Activated CD8-positive, alpha-beta T cell treated with anti-CD3 and anti-CD28 coated beads for 36 hours (primary cell): ENCODE data around the gene TTPAL. TPM values are rescaled to one million over a fixed set of nuclear protein-coding genes. Genes with fewer than 3 reads are reported as not detected.
A peak's percentile ranks its signal among the peaks of the same experiment; 100 is the strongest.

ENCODE experiments used
- ATAC-seq: fragments of 200-7000 bp; cut with Tn5 transposase; one replicate; pipeline ENCODE4 v1.10.0; 2021; ENCODE audit warnings: mild to moderate bottlenecking, moderate library complexity
- CTCF ChIA-PET: fragments of 350-600 bp; sonication (Branson Sonifier 250); formaldehyde crosslinking; loops from one replicate; lab custom pipeline; 2021; ENCODE audit warnings: antibody characterized with exemption; lab: Charles Lee
- POLR2A ChIA-PET: fragments of 350-600 bp; sonication (Branson Sonifier 250); formaldehyde crosslinking; loops from one replicate; lab custom pipeline; 2021; ENCODE audit warnings: antibody characterized with exemption; lab: Charles Lee
- DNase-seq: peaks from one replicate; pipeline ENCODE4 v3.0.0-alpha.2; 2020
- H3K27ac Mint-ChIP-seq: one replicate; pipeline ENCODE4 v1.8.0; 2021; ENCODE audit warnings: mild to moderate bottlenecking, mixed read lengths
- H3K27me3 Mint-ChIP-seq: one replicate; pipeline ENCODE4 v1.8.0; 2021; ENCODE audit warnings: mixed read lengths
- H3K36me3 Mint-ChIP-seq: one replicate; pipeline ENCODE4 v1.8.0; 2021; ENCODE audit warnings: low read depth, mixed read lengths
- H3K4me1 Mint-ChIP-seq: one replicate; pipeline ENCODE4 v1.8.0; 2021; ENCODE audit warnings: low read depth, mixed read lengths
- H3K4me3 Mint-ChIP-seq: one replicate; pipeline ENCODE4 v1.8.0; 2021; ENCODE audit warnings: mild to moderate bottlenecking, moderate library complexity, mixed read lengths
- H3K9me3 Mint-ChIP-seq: one replicate; pipeline ENCODE4 v1.8.0; 2021; ENCODE audit warnings: mixed read lengths
- CTCF ChIP-seq: fragments of 200-600 bp; IDR thresholded peaks from one replicate; pipeline ENCODE4 v1.8.0; 2022; ENCODE audit warnings: antibody characterized with exemption, mild to moderate bottlenecking
- intact Hi-C: fragments of 100-400 bp; cut with micrococcal nuclease; formaldehyde crosslinking; loops from one replicate; pipeline ENCODE4 v1.10.0; 2022
- total RNA-seq, 2 experiments: library from RNA; stranded (reverse); gene quantifications; one replicate each; pipeline ENCODE4 v1.2.3, GENCODE V29; 2021

TTPAL gene
- total RNA-seq, 2 experiments from 2014 or later, result 15.2 to 19.5 TPM

GRCh38 chr20:44495802-44496481, 20.3 kb downstream of the TTPAL start:
- Mint-ChIP-seq H3K4me3 (no peak overlapping the region), H3K36me3 (peaks cover 54% of the 10 kb centered on the region), H3K27me3 (no peaks in the 10 kb centered on the region), H3K4me1 (peaks cover 48% of the 10 kb centered on the region), H3K9me3 (no peaks in the 10 kb centered on the region), H3K27ac (peak overlapping the region; percentile 85)
- TF ChIP-seq CTCF, result no peak
- CTCF ChIA-PET, result no interaction called here
- intact Hi-C loops, result no loop called here
- ATAC-seq (peak; percentile 88), DNase-seq (peak; percentile 13)
- POLR2A ChIA-PET, result interaction anchor here (0.7 to 1.9 kb wide), 4 partner anchors 9 to 26 kb away, joined by 4 to 7 read pairs (median 4); partner anchors contain the start of genes SERINC3 and TTPAL

DNA sequence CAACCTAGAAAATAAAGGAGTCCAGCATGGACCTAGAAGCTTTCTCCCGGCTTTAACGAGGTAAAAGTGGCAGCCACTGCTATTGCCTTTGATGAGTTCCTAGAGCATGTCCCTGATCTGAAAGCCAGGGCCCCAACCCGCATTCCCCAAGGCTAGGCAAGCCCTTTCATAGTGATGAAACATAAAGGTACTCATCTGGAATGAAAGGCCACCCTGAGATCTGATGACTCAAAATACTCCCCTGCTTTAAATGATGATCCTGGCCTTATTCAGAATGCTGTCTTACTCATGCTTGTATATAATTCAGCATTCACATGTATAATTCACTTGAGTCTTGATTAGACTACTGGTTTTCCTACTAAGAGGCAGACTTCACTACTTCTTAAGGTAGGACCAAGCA, 21.3 kb downstream of the TTPAL start:
- Mint-ChIP-seq H3K27ac (peak overlapping the region; percentile 58), H3K4me1 (peaks cover 39% of the 10 kb centered on the region), H3K36me3 (peaks cover 55% of the 10 kb centered on the region), H3K9me3 (no peaks in the 10 kb centered on the region), H3K27me3 (no peaks in the 10 kb centered on the region), H3K4me3 (no peak overlapping the region)
- DNase-seq, result peak; percentile 40
- CTCF ChIA-PET, result interaction anchor here (1.3 kb wide), 1 partner anchor 24 kb away, joined by 3 read pairs; no protein-coding TSS in a partner anchor
- no peak for TF ChIP-seq CTCF
- peak; percentile 46 for ATAC-seq
- intact Hi-C loops, result no loop called here
- POLR2A ChIA-PET, result interaction anchor here (1.1 kb wide), 1 partner anchor 21 kb away, joined by 4 read pairs; the partner anchor contains the start of gene TTPAL

- ATAC-seq, result no peak
- Mint-ChIP-seq H3K4me3 (no peak overlapping the region), H3K27ac (peak overlapping the region; percentile 16), H3K27me3 (no peaks in the 10 kb centered on the region), H3K36me3 (peaks cover 47% of the 10 kb centered on the region), H3K4me1 (peaks cover 35% of the 10 kb centered on the region), H3K9me3 (no peaks in the 10 kb centered on the region)
- ChIA-PET CTCF (interaction anchor here (1.3 to 2.6 kb wide), 2 partner anchors 12 to 23 kb away, joined by 3 to 7 read pairs; no protein-coding TSS in a partner anchor), POLR2A (no interaction called here)
- intact Hi-C loops, result no loop called here
- no peak for DNase-seq
- TF ChIP-seq CTCF, result no peak
Measured at GRCh38 chr20:44497761-44498160, 22.1 kb downstream of the TTPAL start.

GRCh38 chr20:44500221-44500620, 24.5 kb downstream of the TTPAL start:
- Mint-ChIP-seq H3K4me3 (no peak overlapping the region), H3K27me3 (no peaks in the 10 kb centered on the region), H3K4me1 (peaks cover 21% of the 10 kb centered on the region), H3K27ac (no peak overlapping the region), H3K36me3 (peaks cover 41% of the 10 kb centered on the region), H3K9me3 (no peaks in the 10 kb centered on the region)
- DNase-seq (no peak), ATAC-seq (no peak)
- intact Hi-C loops, result no loop called here
- TF ChIP-seq CTCF, result no peak
- CTCF ChIA-PET, result interaction anchor here (1.3 to 2.6 kb wide), 3 partner anchors 9 to 110 kb away, joined by 3 to 7 read pairs (median 3); no protein-coding TSS in a partner anchor
- POLR2A ChIA-PET, result interaction anchor here (0.8 to 1.5 kb wide), 3 partner anchors 10 to 25 kb away, joined by 3 to 6 read pairs (median 3); partner anchors contain the start of gene TTPAL

DNA sequence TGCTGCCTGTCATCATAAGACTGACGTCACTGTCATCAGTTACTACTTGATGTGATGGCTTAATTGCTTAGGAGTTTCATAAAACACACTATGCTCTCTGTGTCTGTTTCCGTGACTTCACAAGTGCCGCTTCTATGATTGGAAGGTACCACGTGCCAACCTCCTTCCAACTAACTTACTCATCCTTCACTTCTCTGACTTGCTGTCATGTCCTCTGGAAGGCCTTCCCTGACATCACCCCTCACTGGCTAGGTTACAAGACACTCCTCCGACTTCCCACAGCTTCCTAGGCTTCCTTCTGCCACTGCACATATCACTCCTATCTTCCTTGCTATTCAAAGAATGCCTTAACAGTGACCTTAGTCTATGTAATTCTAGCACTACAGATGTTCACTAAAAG, 25.8 kb downstream of the TTPAL start:
- CTCF ChIA-PET, result interaction anchor here (1.6 kb wide), 1 partner anchor 10 kb away, joined by 3 read pairs; no protein-coding TSS in a partner anchor
- Mint-ChIP-seq H3K4me1 (peaks cover 10% of the 10 kb centered on the region), H3K27ac (no peak overlapping the region), H3K36me3 (peaks cover 31% of the 10 kb centered on the region), H3K9me3 (no peaks in the 10 kb centered on the region), H3K27me3 (no peaks in the 10 kb centered on the region), H3K4me3 (no peak overlapping the region)
- intact Hi-C loops, result no loop called here
- no peak for TF ChIP-seq CTCF
- ATAC-seq, result no peak
- POLR2A ChIA-PET, result interaction anchor here (0.6 to 1.5 kb wide), 2 partner anchors 11 to 25 kb away, joined by 3 to 6 read pairs; no protein-coding TSS in a partner anchor
- no peak for DNase-seq
